AG09319 (cell line): ENCODE measurements around the gene MAP3K21.

Source experiments
- DNase-seq: peaks from one replicate; pipeline ENCODE4 v3.0.0-alpha.2; 2010; ENCODE audit warnings: low read depth; ENCODE audit errors: extremely low read depth
- CTCF ChIP-seq: IDR thresholded peaks from 2 replicates; pipeline ENCODE4 v1.5.1; 2011; ENCODE audit warnings: low read depth, mild to moderate bottlenecking, inconsistent platforms, low read length, moderate library complexity

MAP3K21 gene

DNA sequence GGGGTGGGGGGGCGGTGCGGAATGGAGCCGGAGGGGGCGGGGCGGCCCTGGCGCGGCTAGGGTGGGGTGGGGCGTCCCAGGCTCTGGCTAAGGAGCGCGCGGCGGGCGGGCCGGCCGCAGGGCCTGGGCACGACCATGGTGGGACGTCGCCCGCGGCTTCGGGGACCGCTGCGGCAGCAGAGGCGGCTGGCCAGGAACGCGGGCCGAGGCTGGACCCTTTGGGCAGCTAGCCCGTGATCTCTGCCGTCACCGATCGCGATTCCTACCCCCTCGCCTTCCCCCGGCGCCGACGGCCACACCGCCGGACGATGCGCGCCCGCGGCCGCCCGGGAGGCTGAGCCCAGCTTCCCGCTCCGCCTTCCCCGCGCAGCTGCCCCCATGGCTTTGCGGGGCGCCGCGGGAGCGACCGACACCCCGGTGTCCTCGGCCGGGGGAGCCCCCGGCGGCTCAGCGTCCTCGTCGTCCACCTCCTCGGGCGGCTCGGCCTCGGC, at the start of gene MAP3K21:
MAP3K21 (plus strand) TSS at position 74 of the 491 bp plus-strand sequence; CDS start at position 379, 305 bp downstream.
- no peak for TF ChIP-seq CTCF
- DNase-seq: no peak

GRCh38 chr1:233278631-233279030, 48.9 kb upstream of the MAP3K21 start:
- TF ChIP-seq CTCF: no peak
- no peak for DNase-seq

DNA sequence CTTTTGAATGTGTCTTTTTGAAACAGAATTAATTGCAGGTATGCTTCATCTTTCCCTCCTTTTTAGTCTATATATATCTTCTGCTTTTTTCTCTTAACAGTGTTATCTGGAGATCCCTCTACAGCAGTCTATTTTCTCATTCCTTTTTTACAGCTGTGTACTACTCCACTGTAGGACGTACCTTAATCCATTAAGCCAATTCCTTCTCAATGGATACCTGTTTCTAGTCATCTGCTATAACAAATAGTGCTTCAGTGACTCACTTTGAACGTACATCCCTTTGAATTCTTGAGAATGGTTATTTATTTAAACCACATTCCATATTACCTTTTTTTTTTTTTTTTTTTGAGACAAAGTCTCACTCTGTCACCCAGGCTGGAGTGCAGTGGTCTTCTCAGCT, 47.6 kb upstream of the MAP3K21 start:
- TF ChIP-seq CTCF: no peak

GRCh38 chr1:233281711-233282581, 45.6 kb upstream of the MAP3K21 start:
- TF ChIP-seq CTCF: no peak
- DNase-seq: no peak

More for the DNA sequence above, 47.6 kb upstream of the MAP3K21 start:
- DNase-seq: no peak

DNA sequence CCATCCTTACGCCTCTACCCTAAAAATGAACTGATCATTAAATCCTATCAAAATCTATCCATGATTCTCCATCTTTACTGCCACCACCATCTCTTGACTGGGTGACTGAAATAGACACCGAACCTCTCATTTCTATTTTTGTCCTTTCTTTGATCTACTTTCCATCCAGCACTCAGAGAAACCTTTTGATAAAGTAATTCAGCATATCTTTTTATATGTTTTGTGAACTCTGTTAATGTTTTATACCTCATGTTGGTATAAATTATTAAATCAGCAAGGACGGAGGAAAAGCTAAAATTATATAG, 45.0 kb upstream of the MAP3K21 start:
- TF ChIP-seq CTCF: no peak
- no peak for DNase-seq

GRCh38 chr1:233289676-233290075, 37.8 kb upstream of the MAP3K21 start:
- no peak for DNase-seq
- no peak for TF ChIP-seq CTCF

- DNase-seq: no peak
- no peak for TF ChIP-seq CTCF
Measured at GRCh38 chr1:233290396-233291034, 37.0 kb upstream of the MAP3K21 start.
